Neural cell (in vitro differentiated cells): ENCODE results near the gene PKN2.
"Not testable (repeated sequence)": the region's sequence is repeated elsewhere in the genome, so short reads cannot be mapped to it uniquely, and the experiment has no call there.

Experiments used
- EP300 ChIP-seq: fragments of 450-650 bp; conservative IDR thresholded peaks from 2 replicates; pipeline ENCODE4 v1.6.1; 2014; ENCODE audit warnings: antibody characterized with exemption, mild to moderate bottlenecking, moderate library complexity; ENCODE audit not compliant: poor library complexity, severe bottlenecking
- EZH2 ChIP-seq: fragments of 200-600, 300-800 bp; shearing (Covaris generic), sonication (generic); IDR thresholded peaks from 2 replicates; pipeline ENCODE4 v1.6.1; 2014; ENCODE audit warnings: antibody characterized with exemption, low read length, borderline replicate concordance, mild to moderate bottlenecking; ENCODE audit not compliant: insufficient read depth, poor library complexity, severe bottlenecking
- MXI1 ChIP-seq: fragments of 450-650 bp; conservative IDR thresholded peaks from 2 replicates; pipeline ENCODE4 v1.6.1; 2014; ENCODE audit warnings: antibody characterized with exemption, mild to moderate bottlenecking; ENCODE audit not compliant: poor library complexity, severe bottlenecking
- POLR2AphosphoS5 ChIP-seq: IDR thresholded peaks from 2 replicates; pipeline ENCODE4 v1.6.1; 2012
- RAD21 ChIP-seq: fragments of 450-650 bp; conservative IDR thresholded peaks from 2 replicates; pipeline ENCODE4 v1.6.1; 2014; ENCODE audit warnings: antibody characterized with exemption, mild to moderate bottlenecking, moderate library complexity
- REST ChIP-seq: IDR thresholded peaks from 2 replicates; pipeline ENCODE4 v1.6.1; 2012; ENCODE audit warnings: borderline replicate concordance
- SMC3 ChIP-seq: fragments of 450-650 bp; conservative IDR thresholded peaks from 2 replicates; pipeline ENCODE4 v1.6.1; 2014; ENCODE audit warnings: antibody characterized with exemption, mild to moderate bottlenecking, moderate library complexity; ENCODE audit not compliant: poor library complexity
- TAF1 ChIP-seq: IDR thresholded peaks from 2 replicates; pipeline ENCODE4 v1.6.1; 2012; ENCODE audit warnings: low read depth
- TF ChIP-seq, protein P1 (sequence below): fragments of 450-650 bp; IDR thresholded peaks from 2 replicates; pipeline ENCODE4 v1.5.1; 2014; ENCODE audit warnings: antibody characterized with exemption, mild to moderate bottlenecking, moderate library complexity; ENCODE audit not compliant: poor library complexity, severe bottlenecking

DNA sequence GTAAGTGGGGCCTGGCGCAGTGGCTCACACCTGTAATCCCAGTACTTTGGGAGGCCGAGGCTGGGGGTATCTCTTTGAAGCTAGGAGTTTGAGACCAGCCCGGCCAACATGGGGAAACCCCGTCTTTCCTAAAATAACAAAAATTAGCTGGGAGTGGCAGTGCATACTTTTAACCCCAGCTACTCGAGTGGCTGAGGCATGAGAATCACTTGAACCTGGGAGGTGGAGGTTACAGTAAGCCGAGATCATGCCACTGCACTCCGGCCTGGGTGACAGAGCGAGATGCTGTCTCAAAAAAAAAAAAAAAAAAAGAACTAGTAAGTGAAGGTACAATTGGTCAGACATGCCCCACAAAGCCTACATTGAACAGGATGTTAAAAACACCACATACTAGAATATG lies 196.6 kb downstream of the PKN2 start:
- TF ChIP-seq, protein P1, sequence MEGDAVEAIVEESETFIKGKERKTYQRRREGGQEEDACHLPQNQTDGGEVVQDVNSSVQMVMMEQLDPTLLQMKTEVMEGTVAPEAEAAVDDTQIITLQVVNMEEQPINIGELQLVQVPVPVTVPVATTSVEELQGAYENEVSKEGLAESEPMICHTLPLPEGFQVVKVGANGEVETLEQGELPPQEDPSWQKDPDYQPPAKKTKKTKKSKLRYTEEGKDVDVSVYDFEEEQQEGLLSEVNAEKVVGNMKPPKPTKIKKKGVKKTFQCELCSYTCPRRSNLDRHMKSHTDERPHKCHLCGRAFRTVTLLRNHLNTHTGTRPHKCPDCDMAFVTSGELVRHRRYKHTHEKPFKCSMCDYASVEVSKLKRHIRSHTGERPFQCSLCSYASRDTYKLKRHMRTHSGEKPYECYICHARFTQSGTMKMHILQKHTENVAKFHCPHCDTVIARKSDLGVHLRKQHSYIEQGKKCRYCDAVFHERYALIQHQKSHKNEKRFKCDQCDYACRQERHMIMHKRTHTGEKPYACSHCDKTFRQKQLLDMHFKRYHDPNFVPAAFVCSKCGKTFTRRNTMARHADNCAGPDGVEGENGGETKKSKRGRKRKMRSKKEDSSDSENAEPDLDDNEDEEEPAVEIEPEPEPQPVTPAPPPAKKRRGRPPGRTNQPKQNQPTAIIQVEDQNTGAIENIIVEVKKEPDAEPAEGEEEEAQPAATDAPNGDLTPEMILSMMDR = not testable (repeated sequence)
- not testable (repeated sequence) for TF ChIP-seq SMC3, REST, RAD21, POLR2AphosphoS5, TAF1, EP300, EZH2, MXI1
